ENCODE results near the gene FGGY. TPM values are rescaled to one million over a fixed set of nuclear protein-coding genes. Genes with fewer than 3 reads are reported as not detected.
"Not testable (repeated sequence)": the region's sequence is repeated elsewhere in the genome, so short reads cannot be mapped to it uniquely, and the experiment has no call there.

The FGGY gene
- total RNA-seq = 10 to 100 TPM; 14.1 to 14.8 TPM
- polyA plus RNA-seq (2013, experiment 1 of 2) = 15.6 TPM
- 11.9 TPM for polyA plus RNA-seq (2013, experiment 2 of 2)
- long read RNA-seq, experiment 1, partial matches to known transcripts = 0 of 6 reads
- long read RNA-seq, experiment 1, other reads (novel, unspliced or antisense) = 6 of 6 reads
- long read RNA-seq, experiment 2, partial matches to known transcripts = 2 of 27 reads
- long read RNA-seq, experiment 2, other reads (novel, unspliced or antisense) = 25 of 27 reads
- long read RNA-seq, experiment 3, partial matches to known transcripts = 3 of 48 reads
- long read RNA-seq, experiment 3, other reads (novel, unspliced or antisense) = 43 of 48 reads
- long read RNA-seq, experiment 4, partial matches to known transcripts = 6 of 46 reads
- long read RNA-seq, experiment 4, other reads (novel, unspliced or antisense) = 37 of 46 reads

DNA sequence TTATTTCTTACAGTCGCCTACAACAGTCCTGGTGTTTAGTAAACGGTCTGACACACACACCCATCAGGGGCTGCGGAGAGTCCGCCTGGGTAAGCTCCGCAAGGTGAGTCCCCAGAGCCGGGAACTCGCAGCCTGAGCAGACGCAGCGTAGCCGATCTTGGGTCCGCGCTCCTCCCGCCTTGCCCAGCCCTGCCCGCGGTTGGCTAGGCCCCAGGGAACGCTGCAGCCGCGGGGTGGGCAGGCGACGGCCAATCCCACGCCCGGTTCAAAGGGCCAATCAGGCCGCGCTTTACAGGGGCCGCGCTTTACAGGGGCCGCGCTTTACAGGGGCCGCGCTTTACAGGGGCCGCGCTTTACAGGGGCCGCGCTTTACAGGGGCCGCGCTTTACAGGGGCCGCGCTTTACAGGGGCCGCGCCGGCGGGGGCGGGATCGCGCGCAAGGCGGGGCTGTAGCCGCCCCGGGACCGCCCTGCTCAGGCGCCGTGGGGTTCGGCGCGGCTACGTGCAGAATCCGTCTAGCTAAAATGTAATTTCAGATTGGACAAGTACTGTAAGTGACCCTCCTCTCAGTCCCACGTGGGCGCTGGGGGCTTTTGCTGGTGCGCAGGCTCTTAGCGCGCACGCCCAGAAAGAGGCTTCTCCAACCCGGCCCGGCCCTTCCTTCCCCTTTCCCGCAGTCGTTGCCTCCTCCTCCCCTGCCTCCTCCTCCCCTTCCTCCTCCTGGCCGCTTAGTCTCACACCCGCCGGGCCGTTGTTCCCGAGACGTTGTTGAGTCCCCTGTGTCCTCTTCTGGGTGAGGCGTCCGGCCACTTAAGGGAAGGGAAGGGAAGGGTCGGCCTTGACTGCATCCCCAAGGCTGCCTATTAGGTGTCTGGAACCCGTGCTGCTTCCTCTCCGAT is at the start of gene FGGY:
TSS of gene FGGY (plus strand) at position 737 of the 899 bp plus-strand sequence. CDS start 24,456 bp downstream, outside the sequence.
- H3K9ac ChIP-seq (ENCODE audit: extremely low read depth, low read length, poor library complexity, severe bottlenecking) = peak within 1 kb of the TSS; percentile 43
- peak; percentile 96 for DNase-seq
- H3K4me1 ChIP-seq (ENCODE audit: control insufficient read depth, insufficient read depth, low read length) = peaks cover 5% of the 10 kb centered on the region
- Mint-ChIP-seq H3K4me1 (peaks cover 21% of the 10 kb centered on the region), H3K36me3 (ENCODE audit: low read depth) (peaks cover 3% of the 10 kb centered on the region), H3K4me3 (peak within 1 kb of the TSS; percentile 72), H3K27me3 (ENCODE audit: insufficient read depth) (no peaks in the 10 kb centered on the region), H3K27ac (peak within 1 kb of the TSS; percentile 81), H3K9me3 (peaks cover 3% of the 10 kb centered on the region)
- 1% methylated on average over 22 to 78 of the region's 78 CpGs for WGBS, 2 experiments (ENCODE audit: insufficient coverage in 1 of 2, insufficient read length in 1 of 2)
- peak within 1 kb of the TSS; percentile 91 for H3K27ac ChIP-seq (ENCODE audit: low read depth, low read length)
- H3K27me3 ChIP-seq (ENCODE audit: control insufficient read depth, insufficient read depth, low read length, poor library complexity, severe bottlenecking) = no peaks in the 10 kb centered on the region
- H3K4me3 ChIP-seq (ENCODE audit: low read length) = peak within 1 kb of the TSS; percentile 82
- no peaks in the 10 kb centered on the region for H3K9me3 ChIP-seq (ENCODE audit: control insufficient read depth, low read length)
- H3K36me3 ChIP-seq (ENCODE audit: control insufficient read depth, insufficient read depth, low read length) = no peaks in the 10 kb centered on the region
- TF ChIP-seq CTCF (conservative IDR thresholded peaks at IDR 0.05) = no peak

- Histone ChIP-seq H3K9me3 (ENCODE audit: control insufficient read depth, low read length) (peaks cover 31% of the 10 kb centered on the region), H3K27me3 (ENCODE audit: control insufficient read depth, insufficient read depth, low read length, poor library complexity, severe bottlenecking) (no peaks in the 10 kb centered on the region), H3K27ac (ENCODE audit: low read depth, low read length) (no peak overlapping the region), H3K4me1 (ENCODE audit: control insufficient read depth, insufficient read depth, low read length) (no peaks in the 10 kb centered on the region), H3K4me3 (ENCODE audit: low read length) (no peak overlapping the region), H3K9ac (ENCODE audit: extremely low read depth, low read length, poor library complexity, severe bottlenecking) (no peak overlapping the region), H3K36me3 (ENCODE audit: control insufficient read depth, insufficient read depth, low read length) (no peaks in the 10 kb centered on the region)
- no peaks in the 10 kb centered on the region for H3K27me3 Mint-ChIP-seq (ENCODE audit: insufficient read depth)
- no peak for TF ChIP-seq CTCF (conservative IDR thresholded peaks at IDR 0.05)
- no peak overlapping the region for H3K4me3 Mint-ChIP-seq
- DNase-seq = no peak
- H3K4me1 Mint-ChIP-seq = no peaks in the 10 kb centered on the region
- no peak overlapping the region for H3K27ac Mint-ChIP-seq
- WGBS, 2 experiments (ENCODE audit: insufficient coverage in 1 of 2, insufficient read length in 1 of 2) = 75 to 89% methylated on average over 1 of the region's 1 CpG
- H3K36me3 Mint-ChIP-seq (ENCODE audit: low read depth) = no peaks in the 10 kb centered on the region
- peaks cover 38% of the 10 kb centered on the region for H3K9me3 Mint-ChIP-seq
These were observed 48.1 kb upstream of the FGGY start for GRCh38 chr1:59248758-59249157.

DNA sequence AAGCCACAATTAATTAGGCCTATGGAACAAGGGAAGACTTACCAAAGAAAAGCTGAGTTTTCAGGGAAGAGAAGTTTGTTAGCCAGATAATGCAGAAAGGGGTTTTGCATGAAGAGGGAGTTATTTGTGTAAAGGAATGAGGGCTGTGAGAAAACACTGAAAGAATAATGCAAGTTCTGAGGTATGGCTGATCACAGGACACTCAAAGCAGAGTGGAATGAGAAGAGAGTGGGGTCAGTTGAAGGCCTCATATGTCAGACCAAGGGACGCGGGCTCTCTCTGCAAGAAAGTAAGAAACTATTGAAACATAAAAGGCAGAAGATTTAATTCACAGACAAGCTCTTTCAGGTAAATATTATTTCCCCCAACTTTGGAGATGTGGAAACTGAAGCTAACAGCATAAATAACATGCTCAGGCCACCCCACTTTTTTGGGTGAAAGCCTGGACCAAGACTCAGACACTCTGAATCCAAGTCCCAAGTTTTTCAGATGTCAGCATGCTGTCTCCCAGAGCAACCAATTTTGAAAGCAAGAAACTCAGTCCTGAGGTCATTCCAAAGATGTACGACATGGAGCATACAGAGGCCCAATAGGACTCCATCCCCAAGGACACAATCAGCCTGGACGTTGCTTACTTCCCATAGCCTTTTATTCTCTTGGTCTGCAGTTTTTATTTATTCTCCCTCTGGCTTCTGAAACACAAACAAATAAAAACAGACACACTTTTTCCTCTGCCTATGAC is 47.3 kb upstream of the FGGY start:
- Mint-ChIP-seq H3K4me1 (no peaks in the 10 kb centered on the region), H3K9me3 (peaks cover 38% of the 10 kb centered on the region), H3K27ac (no peak overlapping the region), H3K36me3 (ENCODE audit: low read depth) (no peaks in the 10 kb centered on the region), H3K4me3 (no peak overlapping the region), H3K27me3 (ENCODE audit: insufficient read depth) (no peaks in the 10 kb centered on the region)
- H3K4me3 ChIP-seq (ENCODE audit: low read length) = no peak overlapping the region
- WGBS, 2 experiments (ENCODE audit: insufficient coverage in 1 of 2, insufficient read length in 1 of 2) = 90% methylated on average over 1 to 4 of the region's 4 CpGs
- peak overlapping the region; percentile 72 for H3K27ac ChIP-seq (ENCODE audit: low read depth, low read length)
- TF ChIP-seq CTCF (conservative IDR thresholded peaks at IDR 0.05) = no peak
- peaks cover 23% of the 10 kb centered on the region for H3K9me3 ChIP-seq (ENCODE audit: control insufficient read depth, low read length)
- DNase-seq = no peak
- H3K27me3 ChIP-seq (ENCODE audit: control insufficient read depth, insufficient read depth, low read length, poor library complexity, severe bottlenecking) = no peaks in the 10 kb centered on the region
- H3K36me3 ChIP-seq (ENCODE audit: control insufficient read depth, insufficient read depth, low read length) = no peaks in the 10 kb centered on the region
- no peaks in the 10 kb centered on the region for H3K4me1 ChIP-seq (ENCODE audit: control insufficient read depth, insufficient read depth, low read length)
- H3K9ac ChIP-seq (ENCODE audit: extremely low read depth, low read length, poor library complexity, severe bottlenecking) = no peak overlapping the region

GRCh38 chr1:59251061-59251460 is 45.8 kb upstream of the FGGY start:
- not testable (repeated sequence) for H3K4me1 Mint-ChIP-seq; H3K36me3 ChIP-seq (ENCODE audit: control insufficient read depth, insufficient read depth, low read length); H3K4me1 ChIP-seq (ENCODE audit: control insufficient read depth, insufficient read depth, low read length); H3K4me3 Mint-ChIP-seq; H3K27me3 ChIP-seq (ENCODE audit: control insufficient read depth, insufficient read depth, low read length, poor library complexity, severe bottlenecking); H3K27ac Mint-ChIP-seq; H3K27me3 Mint-ChIP-seq (ENCODE audit: insufficient read depth); H3K36me3 Mint-ChIP-seq (ENCODE audit: low read depth); H3K9ac ChIP-seq (ENCODE audit: extremely low read depth, low read length, poor library complexity, severe bottlenecking); H3K4me3 ChIP-seq (ENCODE audit: low read length); H3K27ac ChIP-seq (ENCODE audit: low read depth, low read length)
- peaks cover 40% of the 10 kb centered on the region for H3K9me3 Mint-ChIP-seq
- WGBS, 2 experiments (ENCODE audit: insufficient coverage in 1 of 2, insufficient read length in 1 of 2) = 91 to 100% methylated on average over 1 to 12 of the region's 12 CpGs
- peak; percentile 48 for DNase-seq
- H3K9me3 ChIP-seq (ENCODE audit: control insufficient read depth, low read length) = peaks cover 23% of the 10 kb centered on the region

Measured in endodermal cell (in vitro differentiated cells).